Endodermal cell (in vitro differentiated cells): ENCODE data around the gene KAZALD1. TPM values are rescaled to one million over a fixed set of nuclear protein-coding genes. Genes with fewer than 3 reads are reported as not detected.

Experiments used
- DNase-seq: peaks from one replicate; pipeline ENCODE4 v3.0.0-alpha.2; 2017
- H3K27ac ChIP-seq: 2 replicates; pipeline ENCODE4 v1.5.1; 2013; ENCODE audit warnings: mild to moderate bottlenecking, low read depth, low read length, moderate library complexity
- H3K27me3 ChIP-seq: 2 replicates; pipeline ENCODE4 v1.6.1; 2013; ENCODE audit warnings: mild to moderate bottlenecking, low read length, moderate library complexity; ENCODE audit not compliant: insufficient read depth, control insufficient read depth, poor library complexity, severe bottlenecking
- H3K36me3 ChIP-seq: 2 replicates; pipeline ENCODE4 v1.7.0; 2013; ENCODE audit warnings: mild to moderate bottlenecking, low read length, moderate library complexity; ENCODE audit not compliant: control insufficient read depth, insufficient read depth
- H3K4me1 ChIP-seq: one replicate; pipeline ENCODE4 v1.7.0; 2013; ENCODE audit warnings: low read length; ENCODE audit not compliant: control insufficient read depth, insufficient read depth
- H3K4me3 ChIP-seq: 2 replicates; pipeline ENCODE4 v1.5.1; 2013; ENCODE audit warnings: mild to moderate bottlenecking, low read length, moderate library complexity
- H3K9ac ChIP-seq: 2 replicates; pipeline ENCODE4 v1.6.1; 2013; ENCODE audit warnings: mild to moderate bottlenecking, low read length, moderate library complexity; ENCODE audit not compliant: poor library complexity, severe bottlenecking; ENCODE audit errors: extremely low read depth
- H3K9me3 ChIP-seq: 2 replicates; pipeline ENCODE4 v1.6.1; 2013; ENCODE audit warnings: mild to moderate bottlenecking, low read length, moderate library complexity; ENCODE audit not compliant: control insufficient read depth
- H3K27ac Mint-ChIP-seq: 2 replicates; pipeline ENCODE4 v1.8.0; 2020; ENCODE audit warnings: mixed read lengths
- H3K27me3 Mint-ChIP-seq: 2 replicates; pipeline ENCODE4 v1.8.0; 2021; ENCODE audit warnings: mild to moderate bottlenecking, mixed read lengths; ENCODE audit not compliant: insufficient read depth
- H3K36me3 Mint-ChIP-seq: 2 replicates; pipeline ENCODE4 v1.8.0; 2020; ENCODE audit warnings: low read depth, mixed read lengths
- H3K4me1 Mint-ChIP-seq: 2 replicates; pipeline ENCODE4 v1.8.0; 2020; ENCODE audit warnings: mixed read lengths
- H3K4me3 Mint-ChIP-seq: 2 replicates; pipeline ENCODE4 v1.8.0; 2020; ENCODE audit warnings: mild to moderate bottlenecking, moderate library complexity, mixed read lengths
- H3K9me3 Mint-ChIP-seq: 2 replicates; pipeline ENCODE4 v1.8.0; 2020; ENCODE audit warnings: mild to moderate bottlenecking, mixed read lengths
- CTCF ChIP-seq: fragments of 200-600 bp; sonication (generic); conservative IDR thresholded peaks from 2 replicates; pipeline ENCODE4 v1.5.0; 2021; ENCODE audit warnings: antibody characterized with exemption, mild to moderate bottlenecking
- WGBS, 2 experiments: methylation state at CpG; one replicate each; pipeline versions ENCODE4 v1.1.5 to v1.1.7; 2013; ENCODE audit warnings: missing lambda C conversion rate in 2 of 2, mixed read lengths in 1 of 2; ENCODE audit not compliant: insufficient coverage in 1 of 2, insufficient read length in 1 of 2; 5-methylcytosine and 5-hydroxymethylcytosine counted together
- total RNA-seq, 2 donors: library from RNA; stranded (reverse); fragmentation: NEBNext Ultra II Directional in 1 of 2; extraction: Animal tissue kit (Norgen Biotek cat#: 25700) in 1 of 2; gene quantifications; 2 replicates in 1 of 2; 3 replicates in 1 of 2; pipeline ENCODE4 v1.2.1, GENCODE V29; 2021

KAZALD1 gene
- total RNA-seq, 2 donors from 2014 or later = 5.2 to 10.0 TPM

- Histone ChIP-seq H3K9ac (no peak overlapping the region), H3K36me3 (no peaks in the 10 kb centered on the region), H3K4me3 (no peak overlapping the region), H3K9me3 (no peaks in the 10 kb centered on the region), H3K27ac (no peak overlapping the region), H3K4me1 (no peaks in the 10 kb centered on the region), H3K27me3 (peaks cover 87% of the 10 kb centered on the region)
- no peak overlapping the region for H3K4me3 Mint-ChIP-seq
- no peaks in the 10 kb centered on the region for H3K9me3 Mint-ChIP-seq
- no peaks in the 10 kb centered on the region for H3K36me3 Mint-ChIP-seq
- DNase-seq = no peak
- H3K4me1 Mint-ChIP-seq = no peaks in the 10 kb centered on the region
- peaks cover 65% of the 10 kb centered on the region for H3K27me3 Mint-ChIP-seq
- H3K27ac Mint-ChIP-seq = no peak overlapping the region
- 87 to 100% methylated on average over 1 to 2 of the region's 2 CpGs for WGBS, 2 experiments
- no peak for TF ChIP-seq CTCF
Observed at GRCh38 chr10:101103430-101103829, 41.6 kb downstream of the KAZALD1 start.

DNA sequence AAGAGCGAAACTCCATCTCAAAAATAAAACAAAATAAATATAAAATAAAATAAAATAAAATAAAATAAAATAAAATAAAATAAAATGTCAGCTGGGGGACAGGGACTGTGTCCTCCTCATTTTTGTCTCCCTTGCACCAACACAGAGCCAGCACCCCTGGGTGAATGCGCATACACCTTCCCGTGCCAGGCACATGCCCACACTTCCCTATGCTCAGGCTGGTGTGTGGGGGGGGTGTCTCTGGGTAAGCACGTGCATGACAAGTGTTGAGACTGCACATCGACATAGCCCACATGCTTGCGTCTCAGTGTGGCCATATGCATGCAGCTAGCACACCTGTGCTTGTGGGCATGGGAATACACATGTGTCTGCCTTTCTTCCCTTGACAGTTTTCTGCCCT, 44.6 kb downstream of the KAZALD1 start:
- WGBS, 2 experiments = 84 to 94% methylated on average over 3 to 5 of the region's 6 CpGs
- H3K4me3 ChIP-seq = no peak overlapping the region
- no peaks in the 10 kb centered on the region for H3K36me3 ChIP-seq
- H3K27ac ChIP-seq = no peak overlapping the region
- Mint-ChIP-seq H3K27me3 (peaks cover 51% of the 10 kb centered on the region), H3K4me3 (no peak overlapping the region), H3K36me3 (no peaks in the 10 kb centered on the region), H3K9me3 (no peaks in the 10 kb centered on the region), H3K4me1 (peaks cover 2% of the 10 kb centered on the region), H3K27ac (no peak overlapping the region)
- no peak for DNase-seq
- H3K4me1 ChIP-seq = no peaks in the 10 kb centered on the region
- peaks cover 63% of the 10 kb centered on the region for H3K27me3 ChIP-seq
- no peak for TF ChIP-seq CTCF
- no peaks in the 10 kb centered on the region for H3K9me3 ChIP-seq
- H3K9ac ChIP-seq = no peak overlapping the region

DNA sequence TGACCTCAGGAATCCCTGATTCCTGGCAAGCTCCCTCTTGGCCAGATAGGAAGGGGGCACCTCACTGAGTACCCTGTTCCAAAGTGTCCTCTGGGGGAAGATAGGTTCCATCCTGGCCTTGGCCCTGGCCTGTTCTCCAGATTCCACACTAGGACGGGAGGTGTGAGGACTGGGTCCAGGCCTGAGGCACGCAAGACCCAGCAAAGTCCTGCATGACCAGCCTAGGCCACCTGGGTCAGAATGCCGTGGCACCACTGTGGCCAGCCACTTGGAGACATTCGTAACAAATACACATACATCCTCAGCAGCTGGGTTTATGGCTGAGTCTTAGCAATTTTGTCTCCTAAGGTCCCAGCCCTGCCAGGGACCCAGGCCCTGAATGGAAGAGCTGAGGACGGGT, 46.0 kb downstream of the KAZALD1 start:
- Histone ChIP-seq H3K27me3 (peaks cover 58% of the 10 kb centered on the region), H3K4me3 (no peak overlapping the region), H3K9me3 (no peaks in the 10 kb centered on the region), H3K36me3 (no peaks in the 10 kb centered on the region), H3K9ac (no peak overlapping the region), H3K27ac (no peak overlapping the region), H3K4me1 (no peaks in the 10 kb centered on the region)
- 89 to 93% methylated on average over 2 to 5 of the region's 5 CpGs for WGBS, 2 experiments
- H3K27me3 Mint-ChIP-seq = peaks cover 46% of the 10 kb centered on the region
- no peaks in the 10 kb centered on the region for H3K36me3 Mint-ChIP-seq
- H3K27ac Mint-ChIP-seq = no peak overlapping the region
- no peak for TF ChIP-seq CTCF
- no peaks in the 10 kb centered on the region for H3K9me3 Mint-ChIP-seq
- peaks cover 2% of the 10 kb centered on the region for H3K4me1 Mint-ChIP-seq
- DNase-seq = no peak
- no peak overlapping the region for H3K4me3 Mint-ChIP-seq
